Stimulated activated CD8-positive, alpha-beta memory T cell treated with anti-CD3 and anti-CD28 coated beads, Interleukin-12 subunit alpha, Interleukin-12 subunit beta, amount 100 ng/mL, for 1 hour (primary cell): Measurements from ENCODE around the gene GATC.

Experiments
- DNase-seq: peaks from one replicate; pipeline ENCODE4 v3.0.0-alpha.2; 2020; ENCODE audit warnings: low read depth

Gene GATC, protein sequence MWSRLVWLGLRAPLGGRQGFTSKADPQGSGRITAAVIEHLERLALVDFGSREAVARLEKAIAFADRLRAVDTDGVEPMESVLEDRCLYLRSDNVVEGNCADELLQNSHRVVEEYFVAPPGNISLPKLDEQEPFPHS

GRCh38 chr12:120445911-120446843, at the start of gene GATC, which contains the start of gene TRIAP1:
GATC (plus strand) TSS chr12:120446444; CDS start chr12:120446481, 37 bp downstream.
TRIAP1 (minus strand) TSS chr12:120446384; CDS start chr12:120446372, 12 bp downstream.
- peak; percentile 77 for DNase-seq

- DNase-seq, result no peak
Observed at GRCh38 chr12:120397824-120398540, 48.3 kb upstream of the GATC start.

GRCh38 chr12:120399531-120399930, 46.7 kb upstream of the GATC start:
- no peak for DNase-seq

DNA sequence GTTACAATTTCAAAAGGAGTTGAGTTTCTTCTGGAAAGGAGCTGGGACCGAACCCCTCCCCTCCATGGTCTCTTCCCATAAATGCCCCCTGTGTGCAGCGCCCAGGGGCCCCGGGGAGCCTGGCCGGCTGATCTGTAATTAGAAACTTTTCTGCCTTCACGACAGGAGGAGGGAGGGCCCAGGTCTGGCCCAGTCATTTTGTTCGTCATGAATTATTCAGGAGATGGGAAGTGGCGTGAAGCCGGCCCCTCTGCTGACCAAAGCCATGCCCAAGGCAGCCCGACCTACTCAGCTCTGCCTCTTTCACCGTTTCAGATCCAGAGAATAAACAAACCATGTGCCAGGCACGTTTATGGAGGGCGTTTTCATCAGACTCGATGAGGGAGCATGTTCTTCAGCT, 44.0 kb upstream of the GATC start:
- DNase-seq, result no peak

- DNase-seq, result no peak
Observed at GRCh38 chr12:120403869-120404268, 42.4 kb upstream of the GATC start.

DNA sequence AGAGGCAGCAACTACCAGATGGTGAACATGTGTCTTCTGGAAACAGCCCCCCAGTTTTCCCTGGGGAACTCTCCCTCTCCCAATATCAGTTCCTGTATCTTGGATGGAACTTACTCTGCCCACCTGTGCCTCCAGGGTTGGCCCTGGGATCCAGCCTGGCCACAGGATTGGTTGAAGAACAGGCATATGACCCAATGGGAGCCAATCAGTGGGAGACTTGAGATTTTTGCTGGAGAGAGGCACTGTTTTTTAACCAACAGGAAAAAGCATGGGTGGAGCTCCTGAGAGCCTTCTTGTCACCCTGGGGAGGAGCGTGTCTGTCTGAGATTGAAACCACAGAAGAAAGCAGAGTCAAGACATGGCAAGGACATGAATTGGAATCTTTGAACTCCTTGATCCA, 42.0 kb upstream of the GATC start:
- no peak for DNase-seq

DNA sequence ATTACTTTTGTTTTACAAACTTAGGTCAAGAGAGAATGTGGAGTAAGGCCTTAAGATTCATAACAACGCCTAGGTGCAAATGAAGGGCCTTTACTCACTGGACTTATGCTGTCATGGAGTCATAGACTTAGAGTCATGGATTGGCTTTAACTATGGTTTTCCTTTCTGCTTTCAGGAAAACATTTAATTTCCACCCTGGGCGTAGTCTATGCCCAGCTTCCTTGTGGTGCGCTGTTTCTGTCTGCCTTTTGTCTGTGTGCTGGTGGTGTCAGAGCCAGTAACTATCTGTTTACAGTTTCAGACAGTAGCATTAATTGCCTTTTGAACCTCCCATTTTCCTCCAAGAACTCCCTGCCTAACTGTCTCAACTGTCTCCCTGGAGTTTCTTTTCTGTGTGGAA, 40.2 kb upstream of the GATC start:
- no peak for DNase-seq

GRCh38 chr12:120406553-120406952, 39.7 kb upstream of the GATC start:
- DNase-seq, result no peak

DNA sequence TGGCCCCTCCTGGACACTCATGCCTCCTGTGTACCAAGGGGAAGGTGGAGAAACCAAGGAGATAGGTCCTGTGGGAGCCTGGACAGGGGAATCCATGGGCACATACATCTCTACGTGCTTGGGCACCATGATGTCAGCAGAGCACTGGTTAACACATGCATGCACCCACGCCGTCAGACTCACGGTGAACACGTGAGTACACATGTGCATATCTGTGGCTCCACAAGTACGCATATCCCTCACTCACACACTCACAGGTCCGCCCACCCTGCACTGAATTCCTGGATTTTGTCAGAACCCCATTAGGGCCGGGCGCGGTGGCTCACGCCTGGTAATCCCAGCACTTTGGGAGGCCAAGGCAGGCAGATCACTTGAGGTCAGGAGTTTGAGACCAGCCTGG, 37.5 kb upstream of the GATC start:
- DNase-seq, result no peak

DNA sequence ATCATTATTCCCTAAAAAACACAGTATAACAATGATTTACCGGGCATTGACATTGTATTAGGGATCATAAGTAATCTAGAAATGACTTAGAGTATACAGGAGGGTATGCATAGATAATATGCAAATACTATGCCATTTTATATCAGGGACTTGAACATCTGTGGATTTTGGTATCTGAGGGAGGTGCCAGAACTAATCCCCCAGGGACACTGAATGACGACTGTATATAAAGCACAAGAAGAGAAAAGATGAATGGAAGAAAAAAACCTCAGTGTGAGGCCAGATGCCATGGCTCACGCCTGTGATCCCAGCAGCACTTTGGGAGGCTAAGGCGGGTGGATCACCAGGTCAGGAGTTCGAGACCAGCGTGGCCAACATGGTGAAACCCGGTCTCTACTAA, 33.8 kb upstream of the GATC start:
- no peak for DNase-seq

DNA sequence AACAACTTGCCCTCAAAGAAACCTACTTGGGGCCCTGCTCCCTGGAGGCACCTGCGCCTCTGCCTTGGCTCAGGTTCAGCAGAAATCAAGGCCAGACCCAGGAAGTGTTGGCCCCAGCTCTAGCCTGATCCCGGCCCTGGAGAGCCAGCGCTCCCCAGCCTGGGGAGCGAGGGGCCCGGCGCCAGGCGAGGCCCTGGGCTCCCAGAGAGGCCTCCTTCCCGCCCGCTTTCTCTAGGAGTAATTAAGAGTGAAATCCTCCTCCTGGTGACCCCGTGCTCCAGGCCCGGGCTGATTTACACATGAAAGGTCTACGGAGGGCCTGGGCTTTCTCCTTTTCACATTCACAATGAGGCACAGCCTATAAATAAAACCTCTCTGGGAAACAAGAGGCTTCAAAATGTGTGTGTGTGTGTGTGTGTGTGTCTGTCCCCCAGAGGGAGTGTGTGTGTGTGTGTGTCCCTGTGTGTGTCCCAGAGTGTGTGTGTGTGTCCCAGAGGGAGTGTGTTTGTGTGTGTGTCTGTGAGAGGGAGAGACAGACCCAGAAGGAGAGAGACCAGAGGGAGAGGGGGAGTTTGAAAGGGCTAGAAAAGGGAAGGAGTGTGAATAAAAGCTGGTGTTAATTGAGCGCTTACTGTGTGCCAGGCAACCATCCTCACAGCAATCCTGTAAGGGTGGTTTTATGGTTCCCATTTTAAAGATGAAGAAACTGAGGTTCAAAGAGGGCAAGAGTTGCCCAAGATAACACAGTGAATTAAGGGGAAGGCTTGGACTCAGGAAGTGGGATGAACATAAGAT, 32.1 kb upstream of the GATC start:
- DNase-seq, result no peak

- no peak for DNase-seq
Observed at GRCh38 chr12:120416490-120417216, 29.6 kb upstream of the GATC start.

DNA sequence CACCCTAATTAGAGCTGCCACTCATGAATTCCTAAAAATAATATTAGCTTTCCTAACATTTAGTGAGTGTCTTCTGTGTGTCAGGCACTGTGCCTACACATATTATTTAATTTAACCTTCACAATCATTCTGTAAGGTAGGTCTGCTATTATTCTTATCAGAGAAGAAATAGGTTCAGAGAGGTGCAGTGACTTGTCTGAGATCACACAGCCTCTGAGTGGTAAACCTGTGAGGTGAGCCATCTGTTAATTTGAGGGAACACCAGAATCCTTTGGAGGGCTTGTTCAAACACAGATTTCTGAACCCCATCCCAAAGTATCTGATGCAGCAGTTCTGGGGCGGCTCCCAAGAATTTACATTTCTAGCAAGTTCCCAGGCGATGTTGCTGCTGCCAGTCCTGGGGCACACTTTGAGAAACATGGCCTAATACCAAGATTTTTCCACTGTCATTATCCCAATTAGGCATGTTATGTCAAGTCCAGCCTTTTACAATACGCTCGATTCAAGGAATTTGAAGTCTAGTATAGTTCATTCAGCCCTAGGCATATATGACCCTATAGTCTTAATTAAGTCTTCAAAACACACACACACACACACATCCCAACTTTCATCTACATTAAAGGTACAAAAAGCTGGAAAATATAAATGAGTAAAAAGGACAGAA, 28.2 kb upstream of the GATC start:
- no peak for DNase-seq

- no peak for DNase-seq
Observed at GRCh38 chr12:120421701-120422100, 24.5 kb upstream of the GATC start.

- no peak for DNase-seq
Observed at GRCh38 chr12:120422892-120423456, 23.3 kb upstream of the GATC start.

- DNase-seq, result no peak
Observed at GRCh38 chr12:120425797-120426196, 20.4 kb upstream of the GATC start.

DNA sequence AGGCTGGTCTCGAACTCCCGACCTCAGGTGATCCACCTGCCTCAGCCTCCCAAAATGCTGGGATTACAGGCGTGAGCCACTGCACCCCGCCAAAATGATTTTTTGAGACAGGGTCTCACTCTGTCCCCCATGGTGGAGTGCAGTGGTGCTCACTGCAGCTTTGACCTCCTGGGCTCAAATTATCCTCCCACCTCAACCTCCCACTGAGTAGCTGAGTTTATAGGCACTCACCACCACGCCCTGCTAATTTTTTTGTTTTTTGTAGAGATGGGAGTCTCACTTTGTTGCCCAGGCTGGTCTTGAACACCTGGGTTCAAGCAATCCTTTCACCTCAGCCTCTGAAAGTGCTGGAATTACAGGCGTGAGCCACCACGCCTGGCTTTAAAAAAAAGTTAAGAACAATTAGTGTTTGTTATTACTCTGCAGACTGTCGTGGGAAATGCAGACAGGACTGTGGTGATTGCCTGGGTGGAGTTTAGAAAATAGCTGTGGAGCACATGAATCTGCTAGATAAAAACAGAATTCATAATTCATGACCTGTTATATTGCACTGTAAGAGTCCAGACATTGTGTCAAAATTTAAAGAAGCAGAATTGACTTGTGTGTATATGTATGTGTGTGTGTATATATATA, 17.5 kb upstream of the GATC start:
- DNase-seq, result no peak

GRCh38 chr12:120429368-120429767, 16.9 kb upstream of the GATC start:
- DNase-seq, result no peak

GRCh38 chr12:120432772-120433525, 13.3 kb upstream of the GATC start:
- DNase-seq, result no peak
